Airway epithelial cell (primary cell): Measurements from ENCODE around the gene SLC17A6. TPM values are rescaled to one million over a fixed set of nuclear protein-coding genes. Genes with fewer than 3 reads are reported as not detected.

Source experiments
- total RNA-seq: library from RNA; depleted of rRNA; stranded (reverse); fragments of >200 nt; gene quantifications from 2 replicates; pipeline ENCODE4 v1.2.3, GENCODE V29; 2015

Gene SLC17A6
- total RNA-seq = not detected in 2 replicates

GRCh38 chr11:22337596-22338485, at the start of gene SLC17A6:
Gene SLC17A6 (plus strand): TSS chr11:22338381. CDS start chr11:22338534, 153 bp downstream.

Other genes starting within 250 kb of the SLC17A6 start
- gene ANO5, start 145.3 kb upstream of the SLC17A6 start, total RNA-seq = not detected in 2 replicates